Endodermal cell (in vitro differentiated cells): Measurements from ENCODE around the gene INTS3. TPM values are rescaled to one million over a fixed set of nuclear protein-coding genes. Genes with fewer than 3 reads are reported as not detected.

Experiments used
- DNase-seq: peaks from one replicate; pipeline ENCODE4 v3.0.0-alpha.2; 2017
- H3K27ac ChIP-seq: 2 replicates; pipeline ENCODE4 v1.5.1; 2013; ENCODE audit warnings: mild to moderate bottlenecking, low read depth, low read length, moderate library complexity
- H3K27me3 ChIP-seq: 2 replicates; pipeline ENCODE4 v1.6.1; 2013; ENCODE audit warnings: mild to moderate bottlenecking, low read length, moderate library complexity; ENCODE audit not compliant: insufficient read depth, control insufficient read depth, poor library complexity, severe bottlenecking
- H3K36me3 ChIP-seq: 2 replicates; pipeline ENCODE4 v1.7.0; 2013; ENCODE audit warnings: mild to moderate bottlenecking, low read length, moderate library complexity; ENCODE audit not compliant: control insufficient read depth, insufficient read depth
- H3K4me1 ChIP-seq: one replicate; pipeline ENCODE4 v1.7.0; 2013; ENCODE audit warnings: low read length; ENCODE audit not compliant: control insufficient read depth, insufficient read depth
- H3K4me3 ChIP-seq: 2 replicates; pipeline ENCODE4 v1.5.1; 2013; ENCODE audit warnings: mild to moderate bottlenecking, low read length, moderate library complexity
- H3K9ac ChIP-seq: 2 replicates; pipeline ENCODE4 v1.6.1; 2013; ENCODE audit warnings: mild to moderate bottlenecking, low read length, moderate library complexity; ENCODE audit not compliant: poor library complexity, severe bottlenecking; ENCODE audit errors: extremely low read depth
- H3K9me3 ChIP-seq: 2 replicates; pipeline ENCODE4 v1.6.1; 2013; ENCODE audit warnings: mild to moderate bottlenecking, low read length, moderate library complexity; ENCODE audit not compliant: control insufficient read depth
- H3K27ac Mint-ChIP-seq: 2 replicates; pipeline ENCODE4 v1.8.0; 2020; ENCODE audit warnings: mixed read lengths
- H3K27me3 Mint-ChIP-seq: 2 replicates; pipeline ENCODE4 v1.8.0; 2021; ENCODE audit warnings: mild to moderate bottlenecking, mixed read lengths; ENCODE audit not compliant: insufficient read depth
- H3K36me3 Mint-ChIP-seq: 2 replicates; pipeline ENCODE4 v1.8.0; 2020; ENCODE audit warnings: low read depth, mixed read lengths
- H3K4me1 Mint-ChIP-seq: 2 replicates; pipeline ENCODE4 v1.8.0; 2020; ENCODE audit warnings: mixed read lengths
- H3K4me3 Mint-ChIP-seq: 2 replicates; pipeline ENCODE4 v1.8.0; 2020; ENCODE audit warnings: mild to moderate bottlenecking, moderate library complexity, mixed read lengths
- H3K9me3 Mint-ChIP-seq: 2 replicates; pipeline ENCODE4 v1.8.0; 2020; ENCODE audit warnings: mild to moderate bottlenecking, mixed read lengths
- WGBS, 2 experiments: methylation state at CpG; one replicate each; pipeline versions ENCODE4 v1.1.5 to v1.1.7; 2013; ENCODE audit warnings: missing lambda C conversion rate in 2 of 2, mixed read lengths in 1 of 2; ENCODE audit not compliant: insufficient coverage in 1 of 2, insufficient read length in 1 of 2; 5-methylcytosine and 5-hydroxymethylcytosine counted together
- total RNA-seq, 2 donors: library from RNA; stranded (reverse); fragmentation: NEBNext Ultra II Directional in 1 of 2; extraction: Animal tissue kit (Norgen Biotek cat#: 25700) in 1 of 2; gene quantifications; 2 replicates in 1 of 2; 3 replicates in 1 of 2; pipeline ENCODE4 v1.2.1, GENCODE V29; 2021
- TF ChIP-seq, protein P1 (sequence below): fragments of 200-600 bp; sonication (generic); conservative IDR thresholded peaks from 2 replicates; pipeline ENCODE4 v1.5.0; 2021; ENCODE audit warnings: antibody characterized with exemption, mild to moderate bottlenecking

INTS3 gene
- total RNA-seq, 2 donors from 2014 or later: 94.4 to 117 TPM

- H3K9ac ChIP-seq: no peak overlapping the region
- H3K4me1 Mint-ChIP-seq: peaks cover 41% of the 10 kb centered on the region
Observed at GRCh38 chr1:153749408-153750005, 21.7 kb downstream of the INTS3 start.

DNA sequence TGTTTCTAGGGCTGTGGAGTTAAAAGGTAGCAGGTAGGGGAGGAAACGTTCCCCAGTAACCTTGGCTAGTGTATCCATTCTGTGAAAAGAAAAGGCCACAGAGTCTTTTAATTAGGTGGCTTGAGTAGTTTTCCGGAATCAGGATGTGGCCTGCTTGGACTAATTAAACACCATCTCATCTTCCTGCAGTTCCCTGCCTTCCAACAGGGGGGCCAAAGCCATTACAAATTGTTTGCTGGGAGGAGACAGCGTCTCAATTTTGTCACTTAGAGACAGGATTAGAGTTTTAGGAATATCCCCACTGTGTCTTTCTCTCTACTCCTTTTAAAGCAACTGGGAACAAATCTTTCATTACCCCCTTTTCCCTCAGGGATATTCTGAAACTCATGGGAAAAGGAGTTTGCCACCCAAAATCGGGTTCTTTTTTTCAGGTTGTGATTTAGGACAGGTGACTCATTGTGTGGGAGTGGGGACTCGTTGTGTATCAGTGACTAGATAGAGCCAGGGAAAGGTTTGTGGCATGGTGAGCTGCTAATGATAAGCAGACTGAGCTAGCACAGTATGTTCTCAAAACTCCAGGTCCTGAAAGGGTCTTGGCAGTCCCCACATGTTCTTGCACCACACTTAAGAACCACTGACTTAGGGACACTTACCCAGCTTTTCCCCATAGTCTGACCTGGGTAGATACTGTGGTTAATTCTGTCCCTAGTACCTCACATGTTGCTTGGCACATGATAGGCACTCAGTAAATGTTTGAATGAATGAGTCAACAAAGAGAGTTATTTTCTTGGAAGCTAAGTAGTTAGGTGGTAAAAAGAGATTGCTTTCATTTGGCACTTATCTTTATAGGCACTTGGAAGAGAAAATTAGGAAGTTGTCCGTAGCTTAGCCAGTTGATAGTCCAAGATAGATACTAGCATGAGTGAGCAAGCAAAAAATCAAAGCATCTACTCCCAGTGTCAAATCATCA is 22.5 kb downstream of the INTS3 start:
- Mint-ChIP-seq H3K4me1 (peaks cover 38% of the 10 kb centered on the region), H3K4me3 (no peak overlapping the region), H3K27me3 (no peaks in the 10 kb centered on the region), H3K36me3 (peaks cover 74% of the 10 kb centered on the region), H3K9me3 (no peaks in the 10 kb centered on the region), H3K27ac (peak overlapping the region; percentile 69)
- H3K27ac ChIP-seq: no peak overlapping the region
- no peak overlapping the region for H3K4me3 ChIP-seq
- no peak for DNase-seq
- TF ChIP-seq, protein P1, sequence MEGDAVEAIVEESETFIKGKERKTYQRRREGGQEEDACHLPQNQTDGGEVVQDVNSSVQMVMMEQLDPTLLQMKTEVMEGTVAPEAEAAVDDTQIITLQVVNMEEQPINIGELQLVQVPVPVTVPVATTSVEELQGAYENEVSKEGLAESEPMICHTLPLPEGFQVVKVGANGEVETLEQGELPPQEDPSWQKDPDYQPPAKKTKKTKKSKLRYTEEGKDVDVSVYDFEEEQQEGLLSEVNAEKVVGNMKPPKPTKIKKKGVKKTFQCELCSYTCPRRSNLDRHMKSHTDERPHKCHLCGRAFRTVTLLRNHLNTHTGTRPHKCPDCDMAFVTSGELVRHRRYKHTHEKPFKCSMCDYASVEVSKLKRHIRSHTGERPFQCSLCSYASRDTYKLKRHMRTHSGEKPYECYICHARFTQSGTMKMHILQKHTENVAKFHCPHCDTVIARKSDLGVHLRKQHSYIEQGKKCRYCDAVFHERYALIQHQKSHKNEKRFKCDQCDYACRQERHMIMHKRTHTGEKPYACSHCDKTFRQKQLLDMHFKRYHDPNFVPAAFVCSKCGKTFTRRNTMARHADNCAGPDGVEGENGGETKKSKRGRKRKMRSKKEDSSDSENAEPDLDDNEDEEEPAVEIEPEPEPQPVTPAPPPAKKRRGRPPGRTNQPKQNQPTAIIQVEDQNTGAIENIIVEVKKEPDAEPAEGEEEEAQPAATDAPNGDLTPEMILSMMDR: no peak
- 71 to 79% methylated on average over 3 to 6 of the region's 6 CpGs for WGBS, 2 experiments
- no peaks in the 10 kb centered on the region for H3K27me3 ChIP-seq
- no peaks in the 10 kb centered on the region for H3K9me3 ChIP-seq
- peaks cover 18% of the 10 kb centered on the region for H3K4me1 ChIP-seq
- no peak overlapping the region for H3K9ac ChIP-seq
- peaks cover 75% of the 10 kb centered on the region for H3K36me3 ChIP-seq

More at GRCh38 chr1:153749408-153750005, 21.7 kb downstream of the INTS3 start:
- TF ChIP-seq, protein P1: peak; percentile 95
- peak; percentile 94 for DNase-seq
- Histone ChIP-seq H3K4me1 (peaks cover 21% of the 10 kb centered on the region), H3K9me3 (no peaks in the 10 kb centered on the region), H3K27me3 (no peaks in the 10 kb centered on the region), H3K27ac (no peak overlapping the region), H3K36me3 (peaks cover 70% of the 10 kb centered on the region), H3K4me3 (no peak overlapping the region)
- no peaks in the 10 kb centered on the region for H3K9me3 Mint-ChIP-seq
- H3K27me3 Mint-ChIP-seq: no peaks in the 10 kb centered on the region
- H3K4me3 Mint-ChIP-seq: no peak overlapping the region
- H3K27ac Mint-ChIP-seq: peak overlapping the region; percentile 22
- peaks cover 66% of the 10 kb centered on the region for H3K36me3 Mint-ChIP-seq
- 51 to 58% methylated on average over 5 to 6 of the region's 6 CpGs for WGBS, 2 experiments

GRCh38 chr1:153752072-153752471 is 24.2 kb downstream of the INTS3 start:
- DNase-seq: no peak
- peaks cover 71% of the 10 kb centered on the region for H3K36me3 Mint-ChIP-seq
- Histone ChIP-seq H3K27me3 (no peaks in the 10 kb centered on the region), H3K4me1 (peaks cover 13% of the 10 kb centered on the region), H3K36me3 (peaks cover 81% of the 10 kb centered on the region), H3K9ac (no peak overlapping the region), H3K27ac (no peak overlapping the region), H3K4me3 (no peak overlapping the region), H3K9me3 (no peaks in the 10 kb centered on the region)
- H3K4me3 Mint-ChIP-seq: no peak overlapping the region
- no peaks in the 10 kb centered on the region for H3K27me3 Mint-ChIP-seq
- no peaks in the 10 kb centered on the region for H3K9me3 Mint-ChIP-seq
- TF ChIP-seq, protein P1: no peak
- 94 to 98% methylated on average over 2 of the region's 2 CpGs for WGBS, 2 experiments
- no peak overlapping the region for H3K27ac Mint-ChIP-seq
- H3K4me1 Mint-ChIP-seq: peaks cover 23% of the 10 kb centered on the region
